Epithelial cell of prostate (primary cell): ENCODE measurements around the gene GMPR2.

Experiments used
- DNase-seq: peaks from one replicate; pipeline ENCODE4 v3.0.0-alpha.2; 2011; ENCODE audit warnings: low read depth, low spot score
- H3K27ac ChIP-seq: fragments of 450-650 bp; 2 replicates; pipeline ENCODE4 v1.5.1; 2017; ENCODE audit warnings: mild to moderate bottlenecking

GMPR2 gene

GRCh38 chr14:24262821-24263733 is 30.3 kb downstream of the GMPR2 start, which contains the start of gene TGM1:
Gene TGM1 (minus strand): TSS chr14:24263177. CDS start chr14:24262352, 825 bp downstream.
- no peak for DNase-seq
- peak within 1 kb of the TSS; percentile 92 for H3K27ac ChIP-seq

GRCh38 chr14:24263848-24264247 is 31.1 kb downstream of the GMPR2 start:
- no peak for DNase-seq
- H3K27ac ChIP-seq: peak overlapping the region; percentile 92

GRCh38 chr14:24264298-24264697 is 31.6 kb downstream of the GMPR2 start:
- peak; percentile 70 for DNase-seq
- peak overlapping the region; percentile 92 for H3K27ac ChIP-seq

- no peak for DNase-seq
- H3K27ac ChIP-seq: peak overlapping the region; percentile 92
These were observed 33.9 kb downstream of the GMPR2 start for GRCh38 chr14:24266344-24267244.

GRCh38 chr14:24267516-24267915 is 34.8 kb downstream of the GMPR2 start:
- H3K27ac ChIP-seq: no peak overlapping the region
- no peak for DNase-seq

GRCh38 chr14:24268225-24268624 is 35.5 kb downstream of the GMPR2 start:
- no peak for DNase-seq
- no peak overlapping the region for H3K27ac ChIP-seq

- H3K27ac ChIP-seq: no peak overlapping the region
- no peak for DNase-seq
These were observed 36.6 kb downstream of the GMPR2 start for GRCh38 chr14:24269368-24269767.

- DNase-seq: no peak
- peak overlapping the region; percentile 100 for H3K27ac ChIP-seq
These were observed 37.3 kb downstream of the GMPR2 start for GRCh38 chr14:24269910-24270536.

- H3K27ac ChIP-seq: peak overlapping the region; percentile 100
- DNase-seq: no peak
These were observed 37.9 kb downstream of the GMPR2 start for GRCh38 chr14:24270537-24271133.

- peak within 1 kb of the TSS; percentile 100 for H3K27ac ChIP-seq
- DNase-seq: peak; percentile 81
These were observed 38.6 kb downstream of the GMPR2 start, which contains the start of gene RABGGTA for GRCh38 chr14:24271134-24271833. Gene RABGGTA (minus strand): TSS chr14:24271597. CDS start chr14:24271115, 482 bp downstream.

GRCh38 chr14:24271834-24272263 is 39.1 kb downstream of the GMPR2 start:
- H3K27ac ChIP-seq: peak overlapping the region; percentile 100
- DNase-seq: no peak

- peak overlapping the region; percentile 100 for H3K27ac ChIP-seq
These were observed 39.7 kb downstream of the GMPR2 start for GRCh38 chr14:24272467-24272866.

GRCh38 chr14:24273422-24273998 is 40.8 kb downstream of the GMPR2 start:
- DNase-seq: peak; percentile 43
- H3K27ac ChIP-seq: peak overlapping the region; percentile 100

More at GRCh38 chr14:24272467-24272866, 39.7 kb downstream of the GMPR2 start:
- no peak for DNase-seq

- DNase-seq: peak; percentile 99
- peak overlapping the region; percentile 100 for H3K27ac ChIP-seq
These were observed 41.4 kb downstream of the GMPR2 start for GRCh38 chr14:24274101-24274543.

GRCh38 chr14:24277071-24277470 is 44.3 kb downstream of the GMPR2 start:
- H3K27ac ChIP-seq: no peak overlapping the region

GRCh38 chr14:24277606-24278321 is 45.0 kb downstream of the GMPR2 start:
- no peak overlapping the region for H3K27ac ChIP-seq
- DNase-seq: no peak

More at GRCh38 chr14:24277071-24277470, 44.3 kb downstream of the GMPR2 start:
- DNase-seq: no peak

- peak overlapping the region; percentile 84 for H3K27ac ChIP-seq
- DNase-seq: no peak
These were observed 45.7 kb downstream of the GMPR2 start for GRCh38 chr14:24278424-24278823.
